ENCODE measurements around the gene MTHFS.

DNA sequence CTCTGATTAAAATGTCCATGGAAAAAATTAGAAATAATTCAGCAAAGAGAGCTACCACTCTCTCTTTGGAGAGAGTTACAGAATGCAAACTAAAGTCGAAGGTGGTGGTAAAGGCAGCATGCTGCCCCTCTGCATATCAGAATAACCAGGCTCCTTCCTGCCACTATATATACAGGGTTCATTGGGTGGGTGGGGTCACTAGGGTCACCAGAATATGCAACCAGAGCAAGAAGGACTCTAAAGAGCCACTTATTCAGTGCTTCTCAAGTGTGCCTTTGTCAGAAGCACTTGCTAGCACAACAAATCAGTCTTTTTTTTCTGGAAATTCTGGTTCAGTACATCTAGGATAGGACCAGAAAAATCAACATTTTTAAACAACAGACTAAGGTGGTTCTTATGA is 70.0 kb downstream of the MTHFS start:
- TF ChIP-seq, protein P1, sequence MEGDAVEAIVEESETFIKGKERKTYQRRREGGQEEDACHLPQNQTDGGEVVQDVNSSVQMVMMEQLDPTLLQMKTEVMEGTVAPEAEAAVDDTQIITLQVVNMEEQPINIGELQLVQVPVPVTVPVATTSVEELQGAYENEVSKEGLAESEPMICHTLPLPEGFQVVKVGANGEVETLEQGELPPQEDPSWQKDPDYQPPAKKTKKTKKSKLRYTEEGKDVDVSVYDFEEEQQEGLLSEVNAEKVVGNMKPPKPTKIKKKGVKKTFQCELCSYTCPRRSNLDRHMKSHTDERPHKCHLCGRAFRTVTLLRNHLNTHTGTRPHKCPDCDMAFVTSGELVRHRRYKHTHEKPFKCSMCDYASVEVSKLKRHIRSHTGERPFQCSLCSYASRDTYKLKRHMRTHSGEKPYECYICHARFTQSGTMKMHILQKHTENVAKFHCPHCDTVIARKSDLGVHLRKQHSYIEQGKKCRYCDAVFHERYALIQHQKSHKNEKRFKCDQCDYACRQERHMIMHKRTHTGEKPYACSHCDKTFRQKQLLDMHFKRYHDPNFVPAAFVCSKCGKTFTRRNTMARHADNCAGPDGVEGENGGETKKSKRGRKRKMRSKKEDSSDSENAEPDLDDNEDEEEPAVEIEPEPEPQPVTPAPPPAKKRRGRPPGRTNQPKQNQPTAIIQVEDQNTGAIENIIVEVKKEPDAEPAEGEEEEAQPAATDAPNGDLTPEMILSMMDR (IDR thresholded peaks at IDR 0.05; ENCODE audit: low read depth, low read length, poor library complexity, severe bottlenecking) = no peak
- TF ChIP-seq EZH2phosphoT487 (IDR thresholded peaks at IDR 0.05; ENCODE audit: borderline replicate concordance, low read length) = no peak

All from DOHH2 (cell line).